ENCODE results near the gene APOA1. TPM values are rescaled to one million over a fixed set of nuclear protein-coding genes. Genes with fewer than 3 reads are reported as not detected.

Gene APOA1
- total RNA-seq, 1 experiment from 2014 or later = 0.48 TPM

DNA sequence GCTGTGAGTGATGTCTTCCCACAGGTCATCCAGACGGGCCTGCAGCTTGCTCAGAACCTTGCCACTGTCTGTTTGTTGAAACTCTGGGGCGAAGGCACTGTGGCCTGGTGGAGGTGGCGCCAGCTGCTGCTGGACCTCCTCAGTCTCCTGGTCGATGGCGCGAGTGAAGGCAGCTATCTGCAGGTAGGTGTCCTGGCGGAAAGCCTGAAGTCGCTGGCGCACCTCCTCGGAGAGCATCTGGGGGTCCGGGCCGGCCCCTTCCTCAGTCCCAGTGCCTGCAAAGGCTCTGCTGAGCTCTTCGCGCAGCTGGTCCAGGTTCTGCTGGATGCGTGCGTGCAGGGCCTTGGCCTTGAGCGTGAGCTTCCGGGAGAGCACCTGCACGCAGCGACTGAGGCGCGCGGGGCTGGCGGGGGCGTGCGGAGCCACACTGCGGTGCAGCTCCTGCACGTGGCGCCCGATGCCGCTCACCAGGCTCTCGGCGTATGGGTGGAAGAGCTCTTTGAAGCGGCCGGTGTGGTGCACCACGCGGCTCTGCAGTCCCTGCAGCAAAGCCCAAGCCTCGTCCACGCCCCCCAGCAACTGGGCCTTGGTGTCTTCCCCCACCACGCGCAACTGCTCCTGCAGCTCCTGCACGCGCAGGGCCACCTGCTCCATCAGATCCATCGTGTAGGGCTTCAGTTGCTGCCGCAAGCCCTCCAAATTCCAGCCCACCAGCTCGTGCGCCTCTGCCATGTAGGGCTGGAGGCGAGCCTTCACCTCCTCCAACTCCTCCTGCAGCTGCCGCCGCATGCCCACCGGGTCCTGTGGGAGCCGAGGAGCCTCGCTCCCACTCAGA is 47.0 kb downstream of the APOA1 start:
- DNase-seq (ENCODE audit: low read depth) = no peak

DNA sequence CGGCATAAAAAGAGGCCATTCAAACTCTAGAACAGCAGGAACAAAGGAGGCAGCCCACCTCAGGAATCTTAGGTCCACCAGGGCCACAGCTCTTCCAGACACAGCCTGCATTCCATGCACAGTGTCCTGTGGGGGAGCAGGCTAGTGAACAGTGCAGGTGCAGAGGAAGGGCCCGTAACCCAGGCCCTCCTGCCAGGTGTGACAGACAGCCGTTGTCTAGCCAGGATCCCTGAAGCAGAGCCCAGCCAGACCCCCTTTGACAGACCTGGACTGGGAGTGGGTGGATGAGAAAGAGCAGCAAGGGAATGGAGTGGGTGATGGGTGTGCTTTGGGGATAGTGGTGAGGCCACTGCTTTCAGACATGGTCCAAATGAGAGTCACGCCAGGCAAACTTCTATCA is 48.4 kb downstream of the APOA1 start:
- no peak for DNase-seq (ENCODE audit: low read depth)

DNA sequence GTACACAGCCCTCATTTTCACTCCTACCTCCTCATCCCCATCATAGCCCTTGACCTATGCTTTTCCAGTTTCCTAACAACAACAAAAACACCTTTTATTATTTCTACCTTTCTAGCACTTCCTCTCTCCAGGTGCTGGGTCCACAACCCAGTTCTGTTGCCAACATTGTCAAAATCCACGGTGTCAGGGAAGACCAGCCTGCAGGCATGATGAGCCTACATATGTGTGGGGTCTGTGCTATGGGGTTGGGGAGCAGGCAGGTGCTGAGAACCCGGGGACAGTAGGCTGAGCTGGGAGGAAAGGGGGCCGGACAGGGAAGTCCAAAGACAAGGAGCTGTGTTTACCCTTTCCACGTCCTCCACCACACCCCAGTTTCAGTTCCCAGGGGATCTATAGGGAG is 48.9 kb downstream of the APOA1 start:
- DNase-seq (ENCODE audit: low read depth) = no peak

DNA sequence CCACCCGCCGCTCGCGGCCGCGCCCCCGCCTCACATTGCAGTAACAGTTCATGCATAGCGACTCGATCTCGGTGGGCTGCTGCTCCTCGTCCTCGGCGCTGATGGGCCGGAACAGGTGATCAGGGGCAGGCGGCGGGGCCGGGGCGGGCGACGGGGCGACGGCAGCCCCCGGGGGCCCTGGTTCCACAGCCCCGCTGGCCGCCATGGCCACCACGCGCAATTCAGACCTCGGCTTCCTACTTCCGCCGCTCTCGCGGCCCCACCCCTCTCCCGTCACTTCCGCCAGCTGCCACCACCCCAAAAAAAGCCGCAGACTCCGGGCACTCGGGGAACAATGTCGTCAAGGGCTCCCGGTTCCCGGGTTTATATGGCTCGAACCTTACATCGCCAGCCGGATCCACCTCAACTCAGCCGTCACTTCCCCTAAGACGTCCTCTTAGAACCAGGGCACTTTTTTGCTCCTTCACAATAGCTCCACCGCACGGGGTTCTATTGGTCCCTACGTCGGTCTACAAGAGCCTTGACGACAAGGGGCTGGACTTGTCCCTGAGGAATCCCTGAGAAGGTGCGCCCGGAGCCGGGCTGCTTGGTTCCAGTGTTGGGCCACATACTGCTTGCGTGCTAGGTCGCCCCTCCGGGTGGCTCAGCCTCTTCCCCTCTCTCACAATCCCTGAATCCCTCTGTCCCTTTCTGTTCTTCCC is 49.5 kb downstream of the APOA1 start, which contains the start of gene ZPR1:
ZPR1 (minus strand) TSS at position 238 of the 701 bp plus-strand sequence; CDS start at position 205, 33 bp downstream.
- DNase-seq (ENCODE audit: low read depth) = peak; percentile 67

DNA sequence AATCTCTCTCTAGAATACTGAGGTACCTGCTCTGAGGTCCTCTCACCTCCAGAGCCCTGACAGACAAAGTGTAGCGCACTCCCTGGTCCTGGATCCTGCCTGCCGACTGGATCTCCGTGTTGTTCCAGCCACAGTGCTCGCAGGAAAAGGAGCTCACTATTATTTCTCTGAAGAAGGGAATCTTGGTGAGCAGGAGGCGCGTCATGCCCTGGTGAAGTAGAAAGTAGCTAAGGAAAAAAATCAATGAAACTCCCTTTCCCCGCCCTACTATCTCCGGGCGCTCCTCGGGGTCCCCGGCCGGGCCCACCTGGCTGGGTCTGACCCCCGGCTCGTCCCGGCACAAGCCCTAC is 50.0 kb downstream of the APOA1 start:
- no peak for DNase-seq (ENCODE audit: low read depth)

DNA sequence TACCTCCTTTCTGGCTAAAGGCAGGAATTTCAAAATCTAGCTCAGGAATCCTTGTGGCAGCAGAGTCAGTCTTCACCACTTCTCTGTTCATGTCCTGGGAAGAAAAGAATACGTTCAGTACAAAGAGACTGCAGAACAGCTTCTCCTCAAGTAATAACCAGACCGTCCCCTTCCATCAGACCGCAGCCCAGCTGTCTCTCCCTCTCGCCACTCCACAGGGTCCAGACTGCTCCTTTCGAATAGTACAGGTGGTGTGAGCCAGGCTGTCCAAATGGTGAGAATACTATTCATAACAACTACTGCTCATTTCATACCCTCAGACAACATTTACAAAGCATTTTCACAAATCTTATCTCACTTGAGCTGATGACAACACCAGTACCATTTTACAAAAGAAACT is 50.5 kb downstream of the APOA1 start:
- DNase-seq (ENCODE audit: low read depth) = no peak

DNA sequence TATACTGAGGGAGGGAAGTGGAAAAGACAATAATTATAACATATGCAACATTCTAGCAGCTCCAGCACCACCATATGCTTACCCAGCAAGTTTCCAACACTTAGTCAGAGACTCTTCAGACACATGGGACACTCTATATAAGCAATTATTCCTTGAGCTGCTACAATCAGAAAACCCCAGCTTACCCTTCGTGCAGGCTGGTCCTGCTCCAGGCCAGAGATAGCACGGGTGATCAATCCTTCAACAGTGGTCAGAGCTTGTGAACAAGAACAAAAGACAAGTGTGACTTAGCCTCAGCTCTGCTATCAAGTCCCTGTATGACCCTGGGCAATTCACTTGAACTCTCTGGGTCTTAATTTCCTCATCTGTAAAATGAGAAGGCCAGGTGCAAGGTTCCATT is 51.1 kb downstream of the APOA1 start:
- no peak for DNase-seq (ENCODE audit: low read depth)

Other genes with a start within 250 kb of the APOA1 start
- gene BUD13, start 64.6 kb downstream of the APOA1 start, total RNA-seq (2014; rRNA removed; shearing (Covaris generic)) = 19.5 and 23.2 TPM in 2 replicates
- 61.7 and 63.3 TPM in 2 replicates for gene ZPR1, start 49.6 kb downstream of the APOA1 start, total RNA-seq (2014; rRNA removed; shearing (Covaris generic))
- not detected in 2 replicates for gene APOA5, start 45.7 kb downstream of the APOA1 start, total RNA-seq (2014; rRNA removed; shearing (Covaris generic))
- not detected in 2 replicates for gene APOA4, start 14.3 kb downstream of the APOA1 start, total RNA-seq (2014; rRNA removed; shearing (Covaris generic))
- gene APOC3, start 7.7 kb downstream of the APOA1 start, total RNA-seq (2014; rRNA removed; shearing (Covaris generic)) = not detected in 2 replicates